Naive thymus-derived CD4-positive, alpha-beta T cell (primary cell): ENCODE results near the gene RPL41. TPM values are rescaled to one million over a fixed set of nuclear protein-coding genes. Genes with fewer than 3 reads are reported as not detected.
A peak's percentile ranks its signal among the peaks of the same experiment; 100 is the strongest.

Experiments used
- ATAC-seq: fragments of 150-1000 bp; cut with Tn5 transposase; 2 replicates; pipeline ENCODE4 v1.10.0; 2021; ENCODE audit warnings: mild to moderate bottlenecking, moderate library complexity
- CTCF ChIA-PET: fragments of 350-600 bp; sonication (Branson Sonifier 250); formaldehyde crosslinking; loops from one replicate; lab custom pipeline; 2021; ENCODE audit warnings: antibody characterized with exemption; lab: Charles Lee
- POLR2A ChIA-PET: fragments of 350-600 bp; sonication (Branson Sonifier 250); formaldehyde crosslinking; loops from one replicate; lab custom pipeline; 2021; ENCODE audit warnings: antibody characterized with exemption, inconsistent platforms; lab: Charles Lee
- DNase-seq, 9 donors: peaks; one replicate each; pipeline versions ENCODE4 v3.0.0 to v3.0.0-alpha.2; 2020 to 2022; ENCODE audit warnings: mixed read lengths in 1 of 9
- H3K27ac ChIP-seq: one replicate; pipeline ENCODE4 v1.7.0; 2013; ENCODE audit warnings: mild to moderate bottlenecking, low read depth, low read length, moderate library complexity
- H3K27me3 ChIP-seq, 2 donors: one replicate each; pipeline ENCODE4 v1.7.0; 2013; ENCODE audit warnings: low read length in 2 of 2, mild to moderate bottlenecking in 2 of 2, moderate library complexity in 2 of 2; ENCODE audit not compliant: control insufficient read depth in 2 of 2, insufficient read depth in 2 of 2
- H3K36me3 ChIP-seq, 3 experiments: 1 replicate in 2 of 3; 2 replicates in 1 of 3; pipeline ENCODE4 v1.7.0; 2013; ENCODE audit warnings: low read length in 3 of 3, mild to moderate bottlenecking in 3 of 3, moderate library complexity in 1 of 3; ENCODE audit not compliant: insufficient read depth in 3 of 3, control insufficient read depth in 2 of 3
- H3K4me1 ChIP-seq, 2 donors: one replicate each; pipeline ENCODE4 v1.7.0; 2013; ENCODE audit warnings: low read length in 2 of 2, mild to moderate bottlenecking in 2 of 2, moderate library complexity in 1 of 2; ENCODE audit not compliant: control insufficient read depth in 2 of 2, insufficient read depth in 2 of 2
- H3K4me3 ChIP-seq: 2 replicates; pipeline ENCODE4 v1.7.0; 2013; ENCODE audit warnings: mild to moderate bottlenecking, low read length
- H3K9me3 ChIP-seq, 3 experiments: 1 replicate in 2 of 3; 2 replicates in 1 of 3; pipeline ENCODE4 v1.7.0; 2013; ENCODE audit warnings: low read length in 3 of 3; ENCODE audit not compliant: control insufficient read depth in 2 of 3
- H3K27ac Mint-ChIP-seq, 9 donors: one replicate each; pipeline ENCODE4 v1.8.0; 2020 to 2022; ENCODE audit warnings: mixed read lengths in 9 of 9, mild to moderate bottlenecking in 8 of 9, moderate library complexity in 5 of 9, inconsistent platforms in 2 of 9
- H3K27me3 Mint-ChIP-seq, 5 donors: one replicate each; pipeline ENCODE4 v1.8.0; 2021 to 2022; ENCODE audit warnings: mixed read lengths in 5 of 5, mild to moderate bottlenecking in 1 of 5
- H3K36me3 Mint-ChIP-seq, 5 donors: one replicate each; pipeline ENCODE4 v1.8.0; 2020 to 2022; ENCODE audit warnings: mixed read lengths in 5 of 5, mild to moderate bottlenecking in 3 of 5, inconsistent platforms in 1 of 5
- H3K4me1 Mint-ChIP-seq, 7 donors: one replicate each; pipeline ENCODE4 v1.8.0; 2020 to 2022; ENCODE audit warnings: mixed read lengths in 7 of 7, mild to moderate bottlenecking in 3 of 7, inconsistent platforms in 1 of 7
- H3K4me3 Mint-ChIP-seq, 10 donors: one replicate each; pipeline ENCODE4 v1.8.0; 2020 to 2022; ENCODE audit warnings: mild to moderate bottlenecking in 10 of 10, mixed read lengths in 10 of 10, moderate library complexity in 6 of 10, inconsistent platforms in 2 of 10
- H3K9me3 Mint-ChIP-seq, 11 donors: one replicate each; pipeline ENCODE4 v1.8.0; 2020 to 2022; ENCODE audit warnings: mixed read lengths in 11 of 11, mild to moderate bottlenecking in 4 of 11, inconsistent platforms in 1 of 11, moderate library complexity in 1 of 11
- intact Hi-C, 2 donors: fragments of 100-400 bp; cut with micrococcal nuclease; formaldehyde crosslinking; loops; one replicate each; pipeline ENCODE4 v1.15.1; 2023
- polyA plus RNA-seq, 2 donors: library from polyadenylated mRNA; unstranded; fragments of 300-500 nt; fragmentation: Illumina TruSeq; gene quantifications; one replicate each; pipeline ENCODE4 v1.2.3, GENCODE V29; 2021
- total RNA-seq, 6 experiments: library from RNA in 5 of 6; stranded (reverse) in 5 of 6; gene quantifications; 1 replicate in 5 of 6; 2 replicates in 1 of 6; pipeline ENCODE4 v1.2.3 and lab custom pipeline; 2021 to 2026

RPL41 gene
- total and polyA plus RNA-seq, 7 experiments from 2014 or later = 3,787 to 10,251 (median 6,043) TPM

DNA sequence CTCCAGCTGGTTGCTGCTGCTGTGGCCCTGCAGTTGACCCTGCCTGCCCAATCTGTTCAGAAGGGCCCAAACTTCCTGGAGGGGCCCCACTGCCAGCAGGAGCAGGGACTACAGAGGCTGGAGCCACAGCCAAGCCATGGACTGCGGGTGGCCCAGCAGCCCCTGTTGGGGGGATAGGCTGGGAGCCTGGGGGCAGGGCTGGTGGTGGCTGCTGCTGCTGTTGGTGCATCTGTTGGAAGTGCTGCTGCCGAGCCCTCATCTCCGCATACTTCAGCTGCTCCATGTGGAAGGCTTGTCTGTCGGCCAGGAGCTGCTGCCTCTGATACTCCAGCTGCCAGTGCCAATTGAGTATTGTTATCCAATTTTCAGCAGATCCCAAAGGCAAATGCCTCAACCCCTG lies 48.9 kb downstream of the RPL41 start:
- peaks cover 7 to 9% of the 10 kb centered on the region in 2 donors for H3K4me1 ChIP-seq
- POLR2A ChIA-PET = interaction anchor here (0.7 to 12.7 kb wide), 5 partner anchors 10 to 47 kb away, joined by 3 to 161 read pairs (median 4); partner anchors contain the start of genes ESYT1, SMARCC2 and ZC3H10
- Mint-ChIP-seq H3K36me3 (peaks cover 4 to 49% (median 22%) of the 10 kb centered on the region in 5 donors), H3K4me3 (no peak overlapping the region), H3K27ac (peak overlapping the region in 3 of 9 donors; percentile 62 to 65 (median 65)), H3K4me1 (peaks cover 8 to 34% (median 23%) of the 10 kb centered on the region in 7 donors), H3K27me3 (no peaks in the 10 kb centered on the region), H3K9me3 (no peaks in the 10 kb centered on the region)
- no peaks in the 10 kb centered on the region for H3K27me3 ChIP-seq
- no peak for DNase-seq
- no peak for ATAC-seq
- no peak overlapping the region for H3K27ac ChIP-seq
- intact Hi-C loops = no loop called here
- CTCF ChIA-PET = interaction anchor here (0.7 to 1.2 kb wide), 2 partner anchors 37 to 192 kb away, joined by 3 read pairs; partner anchors contain the start of genes ESYT1 and RAB5B
- no peaks in the 10 kb centered on the region for H3K9me3 ChIP-seq
- H3K36me3 ChIP-seq = peaks cover 27 to 98% (median 31%) of the 10 kb centered on the region in 3 experiments
- no peak overlapping the region for H3K4me3 ChIP-seq

Other genes with a start within 250 kb of the RPL41 start
- gene PYM1, start 188.7 kb upstream of the RPL41 start, total RNA-seq = 10 to 100 TPM; 18.5 to 46.9 (median 35.0) TPM
- gene PYM1, start 188.7 kb upstream of the RPL41 start, polyA plus RNA-seq = 10 to 100 TPM; 62.1 to 70.7 TPM
- gene DGKA, start 185.5 kb upstream of the RPL41 start, total RNA-seq = 1,000 to 10,000 TPM in 3 of 5 experiments, 100 to 1,000 TPM in 2; 705 to 1,507 (median 1,164) TPM
- gene DGKA, start 185.5 kb upstream of the RPL41 start, polyA plus RNA-seq = 100 to 1,000 TPM; 259 to 557 TPM
- gene PMEL, start 150.6 kb upstream of the RPL41 start, total RNA-seq = not detected
- gene PMEL, start 150.6 kb upstream of the RPL41 start, polyA plus RNA-seq = under 1 TPM; 0.09 to 0.57 TPM
- gene CDK2, start 149.8 kb upstream of the RPL41 start, total RNA-seq = 10 to 100 TPM; 19.0 to 77.2 (median 24.1) TPM
- 1 to 10 TPM; 7.0 to 9.6 TPM for gene CDK2, start 149.8 kb upstream of the RPL41 start, polyA plus RNA-seq
- 100 to 1,000 TPM in 1 of 5 experiments, 10 to 100 TPM in 4; 45.2 to 109 (median 62.7) TPM for gene RAB5B, start 142.6 kb upstream of the RPL41 start, total RNA-seq
- gene RAB5B, start 142.6 kb upstream of the RPL41 start, polyA plus RNA-seq = 10 to 100 TPM; 69.6 to 86.7 TPM
- 10 to 100 TPM in 1 of 5 experiments, 1 to 10 TPM in 4; 1.9 to 10.4 (median 7.1) TPM for gene SUOX, start 119.4 kb upstream of the RPL41 start, total RNA-seq
- under 1 TPM; 0.14 to 0.21 TPM for gene SUOX, start 119.4 kb upstream of the RPL41 start, polyA plus RNA-seq
- 10 to 100 TPM in 1 of 5 experiments, 1 to 10 TPM in 4; 3.6 to 37.8 (median 5.3) TPM for gene IKZF4, start 95.6 kb upstream of the RPL41 start, total RNA-seq
- gene IKZF4, start 95.6 kb upstream of the RPL41 start, polyA plus RNA-seq = 1 to 10 TPM in 1 of 2 donors, under 1 TPM in 1; 0.54 to 2.0 TPM
- gene RPS26, start 74.7 kb upstream of the RPL41 start, total RNA-seq = 10 to 100 TPM; 40.8 to 64.5 (median 46.4) TPM
- 100 to 1,000 TPM; 578 to 717 TPM for gene RPS26, start 74.7 kb upstream of the RPL41 start, polyA plus RNA-seq
- gene ERBB3, start 36.5 kb upstream of the RPL41 start, total RNA-seq = 1 to 10 TPM; 1.0 to 6.4 (median 1.9) TPM
- gene ERBB3, start 36.5 kb upstream of the RPL41 start, polyA plus RNA-seq = under 1 TPM; 0.22 to 0.51 TPM
- gene PA2G4, start 12.1 kb upstream of the RPL41 start, total RNA-seq = 100 to 1,000 TPM in 3 of 5 experiments, 10 to 100 TPM in 2; 61.7 to 254 (median 109) TPM
- gene PA2G4, start 12.1 kb upstream of the RPL41 start, polyA plus RNA-seq = 100 to 1,000 TPM; 216 to 218 TPM
- 10 to 100 TPM in 3 of 5 experiments, 1 to 10 TPM in 2; 7.8 to 16.3 (median 13.3) TPM for gene ZC3H10, start 1.6 kb downstream of the RPL41 start, total RNA-seq
- 1 to 10 TPM; 2.4 to 4.1 TPM for gene ZC3H10, start 1.6 kb downstream of the RPL41 start, polyA plus RNA-seq
- 100 to 1,000 TPM; 121 to 300 (median 221) TPM for gene ESYT1, start 11.6 kb downstream of the RPL41 start, total RNA-seq
- 100 to 1,000 TPM; 282 to 353 TPM for gene ESYT1, start 11.6 kb downstream of the RPL41 start, polyA plus RNA-seq
- gene MYL6B, start 36.0 kb downstream of the RPL41 start, total RNA-seq = 10 to 100 TPM in 2 of 5 experiments, 1 to 10 TPM in 3; 3.7 to 60.3 (median 8.9) TPM
- 1 to 10 TPM; 5.6 to 6.7 TPM for gene MYL6B, start 36.0 kb downstream of the RPL41 start, polyA plus RNA-seq
- gene MYL6, start 41.7 kb downstream of the RPL41 start, total RNA-seq = 1,000 to 10,000 TPM in 1 of 5 experiments, 100 to 1,000 TPM in 4; 428 to 1,509 (median 467) TPM
- 1,000 to 10,000 TPM; 1,845 to 2,144 TPM for gene MYL6, start 41.7 kb downstream of the RPL41 start, polyA plus RNA-seq
- 100 to 1,000 TPM; 118 to 187 (median 149) TPM for gene SMARCC2, start 72.8 kb downstream of the RPL41 start, total RNA-seq
- gene SMARCC2, start 72.8 kb downstream of the RPL41 start, polyA plus RNA-seq = 10 to 100 TPM; 64.6 to 88.9 TPM
- 10 to 100 TPM; 31.4 to 44.9 (median 43.1) TPM for gene RNF41, start 105.3 kb downstream of the RPL41 start, total RNA-seq
- 10 to 100 TPM; 29.4 to 45.8 TPM for gene RNF41, start 105.3 kb downstream of the RPL41 start, polyA plus RNA-seq
- 10 to 100 TPM in 3 of 5 experiments, 1 to 10 TPM in 2; 9.2 to 61.2 (median 11.8) TPM for gene NABP2, start 107.7 kb downstream of the RPL41 start, total RNA-seq
- gene NABP2, start 107.7 kb downstream of the RPL41 start, polyA plus RNA-seq = 1 to 10 TPM; 1.0 to 1.6 TPM
- gene SLC39A5, start 113.4 kb downstream of the RPL41 start, total RNA-seq = 1 to 10 TPM in 1 of 5 experiments, under 1 TPM in 2, not detected in 2; 0.43 to 1.2 (median 0.77) TPM
- gene SLC39A5, start 113.4 kb downstream of the RPL41 start, polyA plus RNA-seq = not detected
- 10 to 100 TPM; 26.9 to 64.4 (median 40.7) TPM for gene ANKRD52, start 141.8 kb downstream of the RPL41 start, total RNA-seq
- 1 to 10 TPM; 5.1 to 8.2 TPM for gene ANKRD52, start 141.8 kb downstream of the RPL41 start, polyA plus RNA-seq
- gene COQ10A, start 150.3 kb downstream of the RPL41 start, total RNA-seq = 10 to 100 TPM; 22.5 to 39.4 (median 31.5) TPM
- 10 to 100 TPM in 1 of 2 donors, 1 to 10 TPM in 1; 9.7 to 11.5 TPM for gene COQ10A, start 150.3 kb downstream of the RPL41 start, polyA plus RNA-seq
- gene CS, start 183.7 kb downstream of the RPL41 start, total RNA-seq = 100 to 1,000 TPM; 126 to 241 (median 167) TPM
- 10 to 100 TPM; 57.6 to 79.9 TPM for gene CS, start 183.7 kb downstream of the RPL41 start, polyA plus RNA-seq
- 100 to 1,000 TPM in 1 of 5 experiments, 10 to 100 TPM in 4; 48.4 to 134 (median 87.6) TPM for gene CNPY2, start 199.4 kb downstream of the RPL41 start, total RNA-seq
- gene CNPY2, start 199.4 kb downstream of the RPL41 start, polyA plus RNA-seq = 100 to 1,000 TPM; 183 to 184 TPM
- gene PAN2, start 217.4 kb downstream of the RPL41 start, total RNA-seq = 100 to 1,000 TPM in 4 of 5 experiments, 10 to 100 TPM in 1; 65.8 to 279 (median 144) TPM
- gene PAN2, start 217.4 kb downstream of the RPL41 start, polyA plus RNA-seq = 10 to 100 TPM; 11.4 to 13.9 TPM
- 10 to 100 TPM; 14.4 to 42.0 (median 20.1) TPM for gene IL23A, start 222.3 kb downstream of the RPL41 start, total RNA-seq
- gene IL23A, start 222.3 kb downstream of the RPL41 start, polyA plus RNA-seq = 10 to 100 TPM; 14.8 to 25.2 TPM
- 100 to 1,000 TPM; 119 to 291 (median 182) TPM for gene STAT2, start 243.5 kb downstream of the RPL41 start, total RNA-seq
- gene STAT2, start 243.5 kb downstream of the RPL41 start, polyA plus RNA-seq = 10 to 100 TPM; 64.1 to 80.3 TPM
- gene APOF, start 246.2 kb downstream of the RPL41 start, total RNA-seq = not detected
- gene APOF, start 246.2 kb downstream of the RPL41 start, polyA plus RNA-seq = under 1 TPM in 1 of 2 donors, not detected in 1; 0.12 TPM